Muscle layer of colon (tissue), 2 donors: ENCODE data around the gene ADGRF3.
"Not testable (repeated sequence)": the region's sequence is repeated elsewhere in the genome, so short reads cannot be mapped to it uniquely, and the experiment has no call there.

Source experiments
- H3K27ac ChIP-seq: one replicate; pipeline ENCODE4 v1.7.0; 2013; ENCODE audit warnings: low read depth, mild to moderate bottlenecking, low read length, moderate library complexity
- H3K27me3 ChIP-seq, 2 donors: one replicate each; pipeline ENCODE4 v1.7.0; 2013; ENCODE audit warnings: low read length in 2 of 2, mild to moderate bottlenecking in 2 of 2; ENCODE audit not compliant: insufficient read depth in 2 of 2, control insufficient read depth in 1 of 2
- H3K36me3 ChIP-seq: one replicate; pipeline ENCODE4 v1.7.0; 2013; ENCODE audit warnings: mild to moderate bottlenecking, low read length; ENCODE audit not compliant: insufficient read depth
- H3K4me1 ChIP-seq: one replicate; pipeline ENCODE4 v1.7.0; 2013; ENCODE audit warnings: mild to moderate bottlenecking, low read length; ENCODE audit not compliant: insufficient read depth
- H3K4me3 ChIP-seq, 2 donors: one replicate each; pipeline ENCODE4 v1.7.0; 2013; ENCODE audit warnings: low read length in 2 of 2, low read depth in 1 of 2, mild to moderate bottlenecking in 1 of 2, moderate library complexity in 1 of 2
- H3K9ac ChIP-seq: one replicate; pipeline ENCODE4 v1.7.0; 2013; ENCODE audit warnings: low read length
- H3K9me3 ChIP-seq: one replicate; pipeline ENCODE4 v1.7.0; 2013; ENCODE audit warnings: mild to moderate bottlenecking, low read length
- donor health status: abdominal sarcoma.
- donor health status: Adenocarcinoma of cecum.

The ADGRF3 gene

GRCh38 chr2:26314243-26314642 lies 32.3 kb downstream of the ADGRF3 start:
- Histone ChIP-seq H3K9me3 (no peaks in the 10 kb centered on the region), H3K9ac (no peak overlapping the region), H3K27me3 (no peaks in the 10 kb centered on the region), H3K27ac (no peak overlapping the region), H3K4me3 (no peak overlapping the region), H3K36me3 (no peaks in the 10 kb centered on the region), H3K4me1 (no peaks in the 10 kb centered on the region)

- no peak overlapping the region for H3K27ac ChIP-seq
- H3K9ac ChIP-seq: no peak overlapping the region
- H3K27me3 ChIP-seq: no peaks in the 10 kb centered on the region
- H3K36me3 ChIP-seq: no peaks in the 10 kb centered on the region
- no peaks in the 10 kb centered on the region for H3K9me3 ChIP-seq
- H3K4me3 ChIP-seq: no peak overlapping the region
- no peaks in the 10 kb centered on the region for H3K4me1 ChIP-seq
Measured at GRCh38 chr2:26313446-26313845, 33.1 kb downstream of the ADGRF3 start.

GRCh38 chr2:26312471-26312870 lies 34.1 kb downstream of the ADGRF3 start:
- Histone ChIP-seq H3K9ac (no peak overlapping the region), H3K9me3 (no peaks in the 10 kb centered on the region), H3K27ac (no peak overlapping the region), H3K27me3 (no peaks in the 10 kb centered on the region), H3K4me3 (no peak overlapping the region), H3K36me3 (no peaks in the 10 kb centered on the region), H3K4me1 (no peaks in the 10 kb centered on the region)

GRCh38 chr2:26309921-26310320 lies 36.7 kb downstream of the ADGRF3 start:
- Histone ChIP-seq H3K36me3 (no peaks in the 10 kb centered on the region), H3K9ac (no peak overlapping the region), H3K4me1 (no peaks in the 10 kb centered on the region), H3K4me3 (no peak overlapping the region), H3K27me3 (no peaks in the 10 kb centered on the region), H3K9me3 (no peaks in the 10 kb centered on the region), H3K27ac (no peak overlapping the region)

GRCh38 chr2:26305540-26305939 lies 41.0 kb downstream of the ADGRF3 start:
- Histone ChIP-seq H3K9ac (no peak overlapping the region), H3K4me3 (no peak overlapping the region), H3K4me1 (peaks cover 6% of the 10 kb centered on the region), H3K27me3 (no peaks in the 10 kb centered on the region), H3K9me3 (no peaks in the 10 kb centered on the region), H3K36me3 (no peaks in the 10 kb centered on the region), H3K27ac (no peak overlapping the region)

GRCh38 chr2:26305094-26305493 lies 41.5 kb downstream of the ADGRF3 start:
- not testable (repeated sequence) for H3K4me3 ChIP-seq

GRCh38 chr2:26302846-26303245 lies 43.7 kb downstream of the ADGRF3 start:
- Histone ChIP-seq H3K9me3 (no peaks in the 10 kb centered on the region), H3K9ac (no peak overlapping the region), H3K36me3 (no peaks in the 10 kb centered on the region), H3K27me3 (no peaks in the 10 kb centered on the region), H3K4me3 (no peak overlapping the region), H3K4me1 (peaks cover 17% of the 10 kb centered on the region), H3K27ac (no peak overlapping the region)

More at GRCh38 chr2:26305094-26305493, 41.5 kb downstream of the ADGRF3 start:
- not testable (repeated sequence) for H3K36me3 ChIP-seq, H3K4me1 ChIP-seq, H3K9ac ChIP-seq, H3K27me3 ChIP-seq, H3K27ac ChIP-seq, H3K9me3 ChIP-seq

GRCh38 chr2:26300234-26300925 lies 46.2 kb downstream of the ADGRF3 start:
- no peak overlapping the region for H3K9ac ChIP-seq
- H3K4me1 ChIP-seq: peaks cover 17% of the 10 kb centered on the region
- no peaks in the 10 kb centered on the region for H3K36me3 ChIP-seq
- H3K4me3 ChIP-seq: peak overlapping the region in 1 of 2 donors; percentile 95
- no peaks in the 10 kb centered on the region for H3K9me3 ChIP-seq
- H3K27me3 ChIP-seq: no peaks in the 10 kb centered on the region
- peak overlapping the region; percentile 86 for H3K27ac ChIP-seq

GRCh38 chr2:26299471-26300101 lies 47.0 kb downstream of the ADGRF3 start:
- H3K27ac ChIP-seq: peak overlapping the region; percentile 86
- H3K9ac ChIP-seq: peak overlapping the region; percentile 85
- H3K4me3 ChIP-seq: peak overlapping the region; percentile 34 to 95
- H3K4me1 ChIP-seq: peaks cover 17% of the 10 kb centered on the region
- H3K9me3 ChIP-seq: no peaks in the 10 kb centered on the region
- H3K27me3 ChIP-seq: no peaks in the 10 kb centered on the region
- H3K36me3 ChIP-seq: no peaks in the 10 kb centered on the region

- H3K9ac ChIP-seq: peak overlapping the region; percentile 85
- peak overlapping the region; percentile 34 to 95 for H3K4me3 ChIP-seq
- H3K36me3 ChIP-seq: no peaks in the 10 kb centered on the region
- H3K9me3 ChIP-seq: no peaks in the 10 kb centered on the region
- peaks cover 17% of the 10 kb centered on the region for H3K4me1 ChIP-seq
- peak overlapping the region; percentile 86 for H3K27ac ChIP-seq
- H3K27me3 ChIP-seq: no peaks in the 10 kb centered on the region
Measured at GRCh38 chr2:26298638-26299393, 47.8 kb downstream of the ADGRF3 start.

GRCh38 chr2:26298286-26298637 lies 48.3 kb downstream of the ADGRF3 start:
- Histone ChIP-seq H3K27ac (peak overlapping the region; percentile 86), H3K9me3 (no peaks in the 10 kb centered on the region), H3K36me3 (no peaks in the 10 kb centered on the region), H3K4me1 (peaks cover 17% of the 10 kb centered on the region), H3K4me3 (peak overlapping the region; percentile 15 to 95), H3K27me3 (no peaks in the 10 kb centered on the region), H3K9ac (peak overlapping the region; percentile 85)
